Measurements from ENCODE around the gene ASAH2.

DNA sequence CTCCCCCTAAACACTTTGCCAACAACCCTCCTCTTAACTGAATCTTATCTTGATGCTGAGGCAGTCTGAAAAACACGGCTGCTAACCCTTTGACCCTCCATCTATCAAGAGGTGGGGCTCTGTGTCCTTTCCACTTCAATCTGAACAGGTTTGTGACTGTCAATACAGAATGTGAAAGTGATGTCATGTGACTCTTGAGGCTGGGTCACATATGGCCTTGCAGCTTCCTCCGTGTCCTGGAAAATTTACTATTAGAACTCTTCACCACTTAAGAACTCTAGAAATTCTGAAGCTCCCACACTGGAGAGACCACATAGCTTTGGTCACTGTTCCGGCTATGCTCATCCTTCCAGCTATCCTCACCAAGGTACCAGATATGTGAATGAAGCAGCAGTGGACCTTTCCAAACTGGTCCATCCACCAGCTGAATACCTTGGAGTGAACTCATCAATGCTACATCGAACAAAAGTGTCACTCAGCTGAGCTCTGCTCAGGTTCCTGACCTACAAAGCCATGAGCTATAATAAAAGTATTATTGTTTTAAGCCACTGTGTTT lies 30.7 kb upstream of the ASAH2 start:
- no peak for TF ChIP-seq GATA2 (IDR thresholded peaks at IDR 0.05; ENCODE audit: low read depth, low read length)
- TF ChIP-seq GATA3 (IDR thresholded peaks at IDR 0.05; ENCODE audit: low read depth, low read length): no peak

Data from SH-SY5Y (cell line).